AG04449 (cell line): ENCODE measurements around the gene TAMM41.
"Not testable (repeated sequence)": the region's sequence is repeated elsewhere in the genome, so short reads cannot be mapped to it uniquely, and the experiment has no call there.

Source experiments
- CTCF ChIA-PET: fragments of 350-600 bp; formaldehyde crosslinking; extraction: SDS; loops from one replicate; lab custom pipeline; 2021; ENCODE audit warnings: antibody characterized with exemption; lab: Yijun Ruan, JAX
- POLR2A ChIA-PET: fragments of 400-600, 350-600 bp; formaldehyde crosslinking; extraction: SDS; loops from one replicate; lab custom pipeline; 2020; ENCODE audit warnings: antibody characterized with exemption, inconsistent platforms; lab: Yijun Ruan, JAX
- DNase-seq: peaks from one replicate; pipeline ENCODE4 v3.0.0-alpha.2; 2010; ENCODE audit warnings: low read depth, low spot score
- H3K4me3 ChIP-seq: 2 replicates; pipeline ENCODE4 v1.5.1; 2011; ENCODE audit warnings: low read depth, mild to moderate bottlenecking, control low read depth, low read length
- CTCF ChIP-seq: IDR thresholded peaks from one replicate; pipeline ENCODE4 v1.5.1; 2011; ENCODE audit warnings: mild to moderate bottlenecking, moderate library complexity, low read length, control low read depth, inconsistent platforms; ENCODE audit not compliant: insufficient read depth; ENCODE audit errors: missing control alignments

Gene TAMM41

GRCh38 chr3:11846281-11847266, at the start of gene TAMM41:
Gene TAMM41 (minus strand): TSS chr3:11846885. CDS start chr3:11846636, 249 bp downstream.
- H3K4me3 ChIP-seq: peak within 1 kb of the TSS; percentile 99
- TF ChIP-seq CTCF: peak; percentile 92
- DNase-seq: peak; percentile 24
- ChIA-PET CTCF (interaction anchor here (0.7 to 3.2 kb wide), 7 partner anchors 9 to 874 kb away, joined by 3 to 38 read pairs (median 5); no protein-coding TSS in a partner anchor), POLR2A (interaction anchor here (0.8 to 1.5 kb wide), 2 partner anchors 21 to 246 kb away, joined by 3 read pairs; no protein-coding TSS in a partner anchor)

- CTCF ChIA-PET: no interaction called here
- DNase-seq: no peak
- POLR2A ChIA-PET: no interaction called here
- TF ChIP-seq CTCF: no peak
- no peak overlapping the region for H3K4me3 ChIP-seq
Measured at GRCh38 chr3:11878837-11879236, 32.2 kb upstream of the TAMM41 start.

- DNase-seq, H3K4me3 ChIP-seq, POLR2A ChIA-PET, CTCF ChIA-PET: not testable (repeated sequence)
Measured at GRCh38 chr3:11874707-11875106, 28.0 kb upstream of the TAMM41 start.

GRCh38 chr3:11863739-11864138, 17.1 kb upstream of the TAMM41 start:
- DNase-seq, H3K4me3 ChIP-seq, POLR2A ChIA-PET, CTCF ChIA-PET: not testable (repeated sequence)

- POLR2A ChIA-PET, DNase-seq, H3K4me3 ChIP-seq, CTCF ChIA-PET: not testable (repeated sequence)
Measured at GRCh38 chr3:11862584-11862983, 15.9 kb upstream of the TAMM41 start.

GRCh38 chr3:11862145-11862544, 15.5 kb upstream of the TAMM41 start:
- POLR2A ChIA-PET, H3K4me3 ChIP-seq, DNase-seq, CTCF ChIA-PET: not testable (repeated sequence)

- POLR2A ChIA-PET, CTCF ChIA-PET, DNase-seq, H3K4me3 ChIP-seq: not testable (repeated sequence)
Measured at GRCh38 chr3:11860213-11860612, 13.5 kb upstream of the TAMM41 start.

- no peak overlapping the region for H3K4me3 ChIP-seq
- no peak for TF ChIP-seq CTCF
- CTCF ChIA-PET: no interaction called here
- DNase-seq: no peak
- POLR2A ChIA-PET: no interaction called here
Measured at GRCh38 chr3:11853450-11853849, 6.8 kb upstream of the TAMM41 start.

- ChIA-PET POLR2A (no interaction called here), CTCF (no interaction called here)
- no peak overlapping the region for H3K4me3 ChIP-seq
- no peak for DNase-seq
- no peak for TF ChIP-seq CTCF
Measured at GRCh38 chr3:11850003-11850402, 3.3 kb upstream of the TAMM41 start.
